SK-MEL-5 (cell line): ENCODE measurements around the gene JOSD1. TPM values are rescaled to one million over a fixed set of nuclear protein-coding genes. Genes with fewer than 3 reads are reported as not detected.

Experiments
- DNase-seq: peaks from one replicate; pipeline ENCODE4 v3.0.0-alpha.2; 2016; ENCODE audit warnings: low read depth, low spot score
- in situ Hi-C: cut with HindIII; loops from 2 replicates; pipeline ENCODE4 v1.10.0; 2016; ENCODE audit warnings: low sequenced_read_pairs, high pct_unique_total_duplicates, low pct_unique_long_range_greater_than_20kb
- polyA plus RNA-seq, 2 experiments: library from polyadenylated mRNA; depleted of rRNA; stranded (reverse); fragments of >200 nt; gene quantifications; 2 replicates each; pipeline ENCODE4 v1.2.3, GENCODE V29; 2015
- total RNA-seq: library from RNA; depleted of rRNA; stranded (reverse); fragments of >200 nt; shearing (Covaris generic); gene quantifications from 2 replicates; pipeline ENCODE4 v1.2.3, GENCODE V29; 2014; rRNA removed

JOSD1 gene
- total RNA-seq: 71.0 and 84.2 TPM in 2 replicates
- 75.3 and 82.5 TPM in 2 replicates for polyA plus RNA-seq (2015; cell fraction: cytosol; rRNA removed)
- 68.8 and 79.8 TPM in 2 replicates for polyA plus RNA-seq (2015; cell fraction: nucleus; rRNA removed)

GRCh38 chr22:38700789-38701628 is at the start of gene JOSD1:
JOSD1 (minus strand) TSS chr22:38700943; CDS start chr22:38699987, 956 bp downstream.
- peak; percentile 92 for DNase-seq
- in situ Hi-C loops: no loop called here

GRCh38 chr22:38750104-38750503 is 49.4 kb upstream of the JOSD1 start:
- in situ Hi-C loops: no loop called here
- no peak for DNase-seq

GRCh38 chr22:38748487-38749136 is 47.9 kb upstream of the JOSD1 start:
- no peak for DNase-seq
- in situ Hi-C loops: no loop called here

DNA sequence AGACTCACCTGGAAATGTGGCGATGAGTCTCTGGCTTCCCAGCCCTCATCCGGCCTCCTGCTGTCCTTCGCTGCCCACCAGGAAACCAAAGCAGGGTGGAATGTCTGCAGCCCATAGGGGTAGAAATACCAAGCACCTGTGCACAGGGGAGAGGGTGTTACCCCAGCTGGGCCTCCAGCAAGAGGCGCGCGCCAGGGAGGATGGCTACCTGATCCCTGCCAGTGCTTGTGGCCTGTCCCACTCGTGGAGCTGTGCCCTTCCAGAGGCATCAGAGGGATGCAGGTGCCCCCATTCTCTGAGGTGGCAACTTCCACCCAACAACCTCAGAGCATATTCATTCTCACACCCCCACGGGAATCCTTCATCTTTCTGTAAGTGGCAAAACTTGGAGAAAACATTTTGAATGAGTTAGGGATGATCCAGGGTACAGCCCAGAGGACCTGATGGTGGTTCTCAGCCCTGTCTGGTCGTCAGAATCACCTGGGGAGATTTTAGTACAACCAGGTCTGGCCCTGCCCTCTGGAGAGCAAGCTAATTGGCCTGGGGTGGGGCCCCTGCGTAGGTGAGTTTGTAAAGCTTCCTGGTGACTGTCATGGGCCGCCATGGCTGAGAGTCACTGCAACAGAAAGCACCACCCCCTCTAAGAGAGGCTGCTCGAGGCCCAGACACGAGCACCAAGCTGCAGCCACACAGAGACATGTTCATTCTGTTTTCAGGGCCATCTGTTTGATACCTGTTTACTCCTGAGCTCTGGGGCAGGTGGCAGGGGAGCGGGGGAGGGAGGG is 45.1 kb upstream of the JOSD1 start:
- in situ Hi-C loops: no loop called here
- no peak for DNase-seq

DNA sequence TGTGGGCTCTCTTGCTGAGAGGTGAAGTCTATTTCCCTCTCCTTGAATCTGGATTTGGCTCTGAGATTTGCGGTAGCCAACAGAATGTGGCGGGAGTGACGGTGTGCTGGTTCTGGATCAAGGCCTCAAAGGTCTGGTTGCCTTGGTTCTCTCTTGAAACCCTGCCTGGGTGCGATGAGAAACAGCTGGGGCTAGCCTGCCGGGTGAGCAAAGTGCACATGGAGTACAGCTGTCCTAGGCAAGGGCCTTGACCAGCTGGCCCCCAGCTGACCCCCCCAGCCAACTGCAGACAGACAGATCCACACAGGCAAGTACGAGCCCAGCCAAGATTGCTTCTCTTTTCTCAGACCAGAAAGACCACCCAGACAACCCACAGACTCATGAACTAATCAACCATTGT is 44.2 kb upstream of the JOSD1 start:
- in situ Hi-C loops: no loop called here
- DNase-seq: no peak

DNA sequence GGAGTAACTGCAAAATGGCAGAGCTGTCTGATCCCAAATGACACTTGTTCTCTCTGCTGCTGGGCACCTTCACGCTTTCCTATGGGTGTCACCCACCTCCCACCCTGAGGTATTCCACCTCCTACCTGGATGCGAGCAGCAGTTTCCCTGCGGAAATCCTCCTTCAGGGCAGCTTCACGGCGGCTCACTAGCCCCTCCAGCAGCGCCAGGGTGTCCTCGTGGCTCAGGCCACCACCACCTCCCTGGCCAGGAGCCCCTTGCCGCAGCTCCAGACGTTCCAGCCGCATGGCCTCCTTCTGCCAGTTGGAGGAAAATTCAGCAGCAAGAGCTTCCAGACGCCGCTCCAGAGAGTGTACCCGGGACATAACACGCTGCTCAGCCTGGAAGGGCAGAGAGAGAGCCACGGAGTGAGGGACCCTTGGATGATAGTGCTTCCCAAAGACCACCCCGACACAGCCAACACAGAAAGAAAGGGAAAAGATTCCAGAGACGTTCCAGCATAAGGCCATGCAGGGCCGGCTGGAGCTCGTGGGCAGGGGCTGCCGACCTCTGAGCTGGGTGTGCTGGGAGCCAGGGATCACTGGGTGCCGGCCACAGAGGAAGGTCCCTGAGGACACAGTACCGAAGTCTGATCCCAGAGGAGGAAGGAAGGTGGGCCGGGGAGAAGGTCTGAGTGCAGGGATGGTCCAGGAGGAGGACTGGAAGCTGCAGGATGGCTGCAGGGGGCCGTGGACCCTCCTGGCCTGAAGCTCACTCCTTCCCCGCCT is 41.6 kb upstream of the JOSD1 start:
- in situ Hi-C loops: no loop called here
- no peak for DNase-seq

DNA sequence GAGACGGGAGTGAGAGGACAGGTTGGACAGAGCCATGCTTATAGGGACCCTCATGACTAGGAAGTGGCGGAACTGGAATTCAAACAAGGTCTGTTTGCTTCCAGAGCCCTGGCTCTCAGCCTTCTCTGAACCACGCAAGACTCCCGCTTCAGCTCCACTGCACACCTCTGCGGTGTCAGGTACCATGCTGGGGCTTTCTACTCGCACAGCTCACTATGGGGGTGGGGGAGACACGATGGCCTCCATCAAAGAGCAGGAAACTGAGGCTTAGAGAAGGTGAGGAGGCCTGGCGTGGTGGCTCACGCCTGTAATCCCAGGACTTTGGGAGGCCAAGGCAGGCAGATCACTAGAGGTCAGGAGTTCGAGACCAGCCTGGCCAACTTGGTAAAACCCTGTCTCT is 40.8 kb upstream of the JOSD1 start:
- in situ Hi-C loops: no loop called here
- no peak for DNase-seq

GRCh38 chr22:38741166-38741565 is 40.4 kb upstream of the JOSD1 start:
- DNase-seq: no peak
- in situ Hi-C loops: no loop called here

DNA sequence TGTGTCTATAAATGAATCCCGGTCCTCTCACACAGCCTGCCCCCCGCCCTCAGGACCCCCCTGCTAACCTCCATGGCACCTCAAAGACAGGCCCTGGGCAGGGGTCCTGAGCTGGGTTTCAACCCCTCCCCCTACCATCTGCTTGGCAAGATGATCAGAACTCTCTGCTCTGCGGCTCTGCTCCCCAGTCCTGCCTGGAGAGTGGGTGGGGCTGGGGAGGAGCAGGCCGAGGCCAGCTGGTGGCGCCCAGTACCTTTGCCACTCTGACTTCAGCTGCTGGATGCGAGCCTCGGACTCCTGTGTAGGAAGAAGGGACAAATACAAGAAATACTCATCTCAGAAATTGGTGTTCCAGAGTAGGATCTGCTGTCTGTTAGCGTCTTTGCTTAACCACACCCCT is 40.0 kb upstream of the JOSD1 start:
- DNase-seq: no peak
- in situ Hi-C loops: no loop called here

GRCh38 chr22:38740116-38740723 is 39.5 kb upstream of the JOSD1 start:
- in situ Hi-C loops: no loop called here
- DNase-seq: no peak

DNA sequence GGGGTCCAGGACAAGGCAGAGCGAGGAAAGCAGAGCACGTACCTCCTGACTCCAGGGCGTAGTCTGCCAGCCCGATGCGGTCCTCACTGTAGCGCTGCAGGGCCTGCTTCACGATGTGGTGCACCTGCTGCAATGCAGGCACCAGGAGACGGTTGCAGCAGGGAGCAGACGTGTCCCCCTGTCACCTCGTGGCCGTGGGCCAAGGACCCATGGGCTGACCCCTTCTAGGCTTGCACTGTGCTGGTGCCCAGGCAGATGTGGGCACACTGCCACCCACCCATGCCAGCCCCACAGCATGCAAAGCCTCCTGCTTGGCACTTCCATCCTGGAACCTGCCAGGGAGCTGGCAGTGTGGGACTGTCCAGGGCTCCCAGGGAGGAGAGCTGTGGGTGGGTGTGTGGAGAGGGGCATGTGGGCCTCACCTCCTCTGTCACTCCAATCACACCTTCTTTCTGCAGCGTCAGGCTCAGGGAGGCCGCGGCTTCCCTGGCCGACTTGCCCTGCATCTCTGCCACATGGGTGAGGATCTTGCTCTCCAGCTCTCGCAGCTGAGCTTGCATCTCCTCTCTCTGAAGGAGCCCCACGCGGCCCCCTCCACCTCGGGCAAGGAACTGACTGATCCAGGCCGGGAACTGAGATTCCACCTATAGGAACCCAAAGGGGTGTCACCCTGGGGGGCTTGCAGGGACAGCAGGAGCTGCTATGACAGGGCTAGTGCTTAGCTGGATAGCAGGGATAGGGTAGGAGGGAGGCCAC is 38.7 kb upstream of the JOSD1 start:
- no peak for DNase-seq
- in situ Hi-C loops: no loop called here

GRCh38 chr22:38738475-38739070 is 37.8 kb upstream of the JOSD1 start:
- in situ Hi-C loops: no loop called here
- DNase-seq: no peak

DNA sequence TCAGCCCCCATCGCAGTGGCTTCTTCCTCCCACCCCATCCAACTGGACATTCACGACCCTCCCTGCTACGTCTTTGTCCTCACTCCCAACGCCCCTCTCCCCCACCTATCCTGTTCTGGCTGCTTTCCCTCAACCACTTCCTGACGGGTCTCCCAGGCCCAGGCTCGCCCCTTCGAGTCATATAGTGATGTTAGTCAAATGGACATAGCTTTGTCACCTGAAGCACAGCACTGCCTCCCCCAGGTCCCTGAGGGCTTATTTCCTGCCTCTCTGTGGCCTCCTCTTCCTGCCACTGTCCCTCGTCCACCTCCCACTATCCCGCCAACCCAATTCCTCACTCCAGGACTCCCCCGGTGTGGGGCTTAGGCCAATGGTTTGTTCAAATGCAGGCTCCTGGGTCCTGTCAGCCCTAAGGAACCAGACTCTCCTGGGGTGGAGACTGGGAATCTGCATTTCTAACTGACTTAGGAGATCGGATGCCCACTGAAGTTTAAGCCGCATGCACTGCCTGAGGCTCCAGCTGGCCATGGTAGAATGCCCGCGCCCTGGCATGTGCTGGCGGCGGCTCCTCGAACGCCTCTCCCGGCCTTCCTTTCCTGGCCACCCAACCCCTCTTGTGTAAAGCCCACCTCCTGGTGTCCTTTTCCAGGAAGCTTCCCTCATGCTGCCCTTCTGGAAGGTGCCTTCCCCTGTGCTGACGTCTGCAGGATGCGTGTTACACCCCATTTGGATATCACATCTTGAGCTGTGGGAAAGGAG is 36.7 kb upstream of the JOSD1 start:
- DNase-seq: no peak

GRCh38 chr22:38736257-38736570 is 35.5 kb upstream of the JOSD1 start:
- in situ Hi-C loops: no loop called here
- no peak for DNase-seq

More for the DNA sequence above, 36.7 kb upstream of the JOSD1 start:
- in situ Hi-C loops: no loop called here

DNA sequence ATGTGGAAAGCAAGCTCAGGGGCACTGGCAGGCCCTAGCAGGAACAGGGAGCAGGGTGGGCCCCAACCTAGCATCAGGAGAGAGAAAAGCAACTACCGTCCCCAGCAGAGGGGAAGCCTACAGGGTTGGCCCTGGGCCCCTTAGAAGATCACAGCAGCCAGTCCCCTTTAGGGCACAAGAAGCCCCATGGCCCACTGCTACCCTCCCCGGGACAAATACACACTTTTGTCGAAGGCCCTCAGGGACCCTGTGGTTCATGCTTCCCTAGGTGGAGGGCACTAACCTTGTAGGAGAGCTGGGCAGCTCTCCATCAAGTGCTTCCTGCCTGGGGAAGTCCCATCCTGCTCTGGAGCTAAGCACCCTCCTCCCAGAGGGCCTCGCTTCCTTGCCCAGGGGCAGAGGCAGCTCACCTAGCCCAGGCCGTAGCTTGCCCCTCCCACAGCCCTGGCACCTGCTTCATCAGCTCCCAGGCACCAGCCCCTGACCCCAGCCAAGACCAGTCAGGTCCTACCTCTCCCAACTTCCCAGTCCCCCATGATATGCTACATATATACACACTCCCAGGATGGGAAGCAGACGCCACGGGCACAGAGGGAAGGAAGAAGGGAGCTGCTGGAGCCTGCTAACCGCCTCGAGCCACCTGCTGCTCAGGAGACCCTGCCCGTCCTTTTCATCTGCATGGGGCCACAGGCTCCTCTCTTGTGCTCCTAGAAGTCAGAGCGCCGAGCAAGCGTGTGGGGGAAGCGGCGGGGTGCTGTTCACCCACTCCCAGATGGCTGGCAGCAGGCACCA is 34.9 kb upstream of the JOSD1 start:
- no peak for DNase-seq
- in situ Hi-C loops: no loop called here
